ENCODE measurements around the gene GLRX5. TPM values are rescaled to one million over a fixed set of nuclear protein-coding genes. Genes with fewer than 3 reads are reported as not detected.
"Not testable (repeated sequence)": the region's sequence is repeated elsewhere in the genome, so short reads cannot be mapped to it uniquely, and the experiment has no call there.

GLRX5 gene
- total and polyA plus RNA-seq, 5 donors: 78.1 to 111 (median 78.7) TPM

- no peaks in the 10 kb centered on the region for H3K9me3 ChIP-seq (ENCODE audit: control insufficient read depth, low read length)
- H3K4me1 ChIP-seq (ENCODE audit: control insufficient read depth, insufficient read depth, low read length): peaks cover 17% of the 10 kb centered on the region
- no peaks in the 10 kb centered on the region for H3K27me3 ChIP-seq (ENCODE audit: control insufficient read depth, insufficient read depth)
- 77% methylated on average over 6 of the region's 6 CpGs for WGBS
- H3K4me3 ChIP-seq (ENCODE audit: low read length): no peak overlapping the region
- intact Hi-C loops (cut with DNase I): no loop called here
- H3K27ac ChIP-seq (ENCODE audit: low read length): no peak overlapping the region
- DNase-seq (no peak), ATAC-seq (no peak)
Measured at GRCh38 chr14:95509495-95509894, 25.4 kb upstream of the GLRX5 start.

- not testable (repeated sequence) for DNase-seq; H3K27ac ChIP-seq (ENCODE audit: low read length)
- WGBS: 77% methylated on average over 9 of the region's 9 CpGs
Measured at GRCh38 chr14:95510344-95510743, 24.5 kb upstream of the GLRX5 start.

GRCh38 chr14:95510804-95511203 lies 24.0 kb upstream of the GLRX5 start:
- H3K4me1 ChIP-seq (ENCODE audit: control insufficient read depth, insufficient read depth, low read length): peaks cover 22% of the 10 kb centered on the region
- H3K27ac ChIP-seq (ENCODE audit: low read length): no peak overlapping the region
- intact Hi-C loops (cut with DNase I): no loop called here
- H3K9me3 ChIP-seq (ENCODE audit: control insufficient read depth, low read length): no peaks in the 10 kb centered on the region
- no peak overlapping the region for H3K4me3 ChIP-seq (ENCODE audit: low read length)
- no peaks in the 10 kb centered on the region for H3K27me3 ChIP-seq (ENCODE audit: control insufficient read depth, insufficient read depth)
- no peak for ATAC-seq
- DNase-seq: no peak
- 86% methylated on average over 5 of the region's 5 CpGs for WGBS

More at GRCh38 chr14:95510344-95510743, 24.5 kb upstream of the GLRX5 start:
- ATAC-seq; H3K9me3 ChIP-seq (ENCODE audit: control insufficient read depth, low read length); intact Hi-C loops (cut with DNase I); H3K4me3 ChIP-seq (ENCODE audit: low read length); H3K27me3 ChIP-seq (ENCODE audit: control insufficient read depth, insufficient read depth): not testable (repeated sequence)
- H3K4me1 ChIP-seq (ENCODE audit: control insufficient read depth, insufficient read depth, low read length): peaks cover 19% of the 10 kb centered on the region

DNA sequence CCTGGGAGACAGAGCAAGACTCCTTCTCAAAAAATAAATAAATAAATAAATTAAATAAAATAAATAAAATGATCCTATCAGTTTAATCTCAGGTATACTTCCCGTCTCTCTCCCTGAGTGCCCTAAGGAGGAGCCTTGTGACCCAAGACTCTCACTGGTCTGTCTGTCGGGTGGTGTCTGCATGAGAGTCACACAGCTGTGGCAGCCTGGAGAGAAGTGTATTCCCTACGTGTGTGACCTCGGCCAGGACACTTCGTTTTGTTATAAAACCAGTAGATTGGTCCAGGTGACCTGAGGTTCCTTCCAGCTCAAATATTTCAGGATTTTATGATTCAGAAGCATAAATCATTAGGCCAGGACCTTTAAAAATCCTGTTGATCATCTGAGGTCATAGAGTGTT lies 23.2 kb upstream of the GLRX5 start:
- intact Hi-C loops (cut with DNase I): no loop called here
- no peak for DNase-seq
- peaks cover 23% of the 10 kb centered on the region for H3K4me1 ChIP-seq (ENCODE audit: control insufficient read depth, insufficient read depth, low read length)
- no peaks in the 10 kb centered on the region for H3K27me3 ChIP-seq (ENCODE audit: control insufficient read depth, insufficient read depth)
- H3K4me3 ChIP-seq (ENCODE audit: low read length): no peak overlapping the region
- 88% methylated on average over 5 of the region's 5 CpGs for WGBS
- H3K9me3 ChIP-seq (ENCODE audit: control insufficient read depth, low read length): no peaks in the 10 kb centered on the region
- no peak for ATAC-seq
- no peak overlapping the region for H3K27ac ChIP-seq (ENCODE audit: low read length)

DNA sequence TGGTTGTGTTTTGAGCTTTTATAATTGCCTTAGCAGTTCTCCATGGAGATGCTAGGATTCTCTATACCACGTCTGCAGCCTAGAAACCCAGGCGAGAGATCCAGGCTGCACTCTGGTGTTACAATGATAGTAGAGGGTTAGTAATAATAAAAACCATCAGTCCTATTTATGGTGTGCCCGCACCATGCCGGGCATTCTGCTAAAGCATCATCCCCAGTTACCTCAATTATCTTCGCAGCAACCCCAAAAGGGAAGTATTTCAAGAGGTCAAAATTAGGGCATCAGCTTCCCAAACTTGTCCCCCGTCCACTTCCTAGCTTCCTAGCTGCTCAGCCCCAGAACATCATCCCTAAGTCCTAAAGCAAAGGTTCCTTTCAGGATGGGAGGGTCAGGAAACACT lies 21.6 kb upstream of the GLRX5 start:
- Histone ChIP-seq H3K4me3 (ENCODE audit: low read length) (no peak overlapping the region), H3K4me1 (ENCODE audit: control insufficient read depth, insufficient read depth, low read length) (peaks cover 27% of the 10 kb centered on the region), H3K27me3 (ENCODE audit: control insufficient read depth, insufficient read depth) (no peaks in the 10 kb centered on the region), H3K9me3 (ENCODE audit: control insufficient read depth, low read length) (no peaks in the 10 kb centered on the region), H3K27ac (ENCODE audit: low read length) (no peak overlapping the region)
- DNase-seq (no peak), ATAC-seq (no peak)
- 63% methylated on average over 6 of the region's 6 CpGs for WGBS
- intact Hi-C loops (cut with DNase I): no loop called here

DNA sequence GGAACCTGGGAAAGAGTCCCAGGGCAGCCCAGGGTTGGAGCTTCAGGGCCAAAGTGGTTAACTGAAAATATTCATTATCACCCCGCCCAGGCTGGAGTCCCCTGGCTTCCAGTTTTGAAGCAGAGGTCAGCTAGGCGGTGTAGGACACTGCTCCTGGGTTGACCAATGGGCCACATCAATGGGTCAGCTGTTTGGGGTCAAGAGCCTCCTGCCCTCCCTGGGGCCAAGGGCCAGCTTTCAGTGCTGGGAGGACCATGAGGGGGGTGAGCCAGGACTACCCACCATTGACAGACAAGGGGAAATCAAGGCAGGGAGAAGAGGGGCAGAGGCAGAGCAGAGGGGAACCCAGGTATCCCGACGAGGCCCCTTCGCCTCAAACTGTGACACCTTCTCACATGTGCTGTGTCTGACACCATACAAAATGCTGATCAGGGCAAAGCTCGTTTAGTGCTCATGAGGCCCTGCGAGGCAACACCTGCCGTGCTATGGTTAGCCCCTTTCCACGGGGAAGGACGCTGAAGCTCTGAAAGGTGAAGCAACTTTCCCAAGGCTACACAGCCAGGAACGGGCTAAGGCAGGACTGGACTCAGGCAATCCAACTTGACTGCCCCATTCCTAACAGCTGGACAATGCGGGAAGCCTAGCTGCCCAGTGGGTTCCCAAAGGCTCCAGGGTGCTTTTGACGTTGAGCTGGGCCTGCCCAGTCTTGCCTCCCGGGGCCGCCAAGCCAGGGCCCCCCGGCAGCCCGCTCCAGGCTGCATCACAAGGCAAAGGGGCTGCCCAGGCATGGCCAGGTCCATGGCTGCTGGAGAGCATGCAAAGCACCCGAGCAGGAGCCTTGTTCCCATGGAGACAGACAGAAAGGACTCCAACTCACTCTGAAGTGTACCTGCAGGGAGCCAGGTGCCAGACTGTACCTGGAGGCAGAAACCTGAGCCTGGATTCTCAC lies 20.4 kb upstream of the GLRX5 start:
- intact Hi-C loops (cut with DNase I): no loop called here
- peak overlapping the region; percentile 62 for H3K27ac ChIP-seq (ENCODE audit: low read length)
- no peaks in the 10 kb centered on the region for H3K27me3 ChIP-seq (ENCODE audit: control insufficient read depth, insufficient read depth)
- H3K4me1 ChIP-seq (ENCODE audit: control insufficient read depth, insufficient read depth, low read length): peaks cover 29% of the 10 kb centered on the region
- no peaks in the 10 kb centered on the region for H3K9me3 ChIP-seq (ENCODE audit: control insufficient read depth, low read length)
- WGBS: 74% methylated on average over 18 of the region's 18 CpGs
- peak overlapping the region; percentile 77 for H3K4me3 ChIP-seq (ENCODE audit: low read length)
- DNase-seq (peak in 2 of 3 donors; percentile 61 to 67), ATAC-seq (no peak)

DNA sequence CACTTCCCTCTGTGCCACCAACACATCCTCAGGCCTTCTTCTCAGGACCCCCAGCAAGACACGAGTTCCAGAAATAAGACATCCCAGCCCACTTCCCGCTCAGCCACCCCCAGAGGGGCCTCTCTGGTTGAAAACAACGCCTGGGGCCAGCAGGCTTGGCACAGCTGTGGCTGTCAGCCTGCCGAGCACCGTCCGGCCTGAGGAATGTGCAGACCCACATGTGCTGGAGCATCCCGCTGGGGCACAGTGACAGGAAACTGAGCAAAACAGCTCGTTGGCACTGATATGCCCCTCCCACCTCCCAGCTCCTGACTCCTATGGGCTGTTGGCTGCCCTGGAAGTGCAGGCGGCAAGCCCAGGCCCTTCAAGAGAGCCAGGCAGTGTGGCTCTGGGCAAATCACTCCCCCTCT lies 19.8 kb upstream of the GLRX5 start:
- peak; percentile 22 to 58 for ATAC-seq
- Histone ChIP-seq H3K4me1 (ENCODE audit: control insufficient read depth, insufficient read depth, low read length) (peaks cover 29% of the 10 kb centered on the region), H3K27ac (ENCODE audit: low read length) (peak overlapping the region; percentile 62), H3K4me3 (ENCODE audit: low read length) (peak overlapping the region; percentile 77), H3K9me3 (ENCODE audit: control insufficient read depth, low read length) (no peaks in the 10 kb centered on the region), H3K27me3 (ENCODE audit: control insufficient read depth, insufficient read depth) (no peaks in the 10 kb centered on the region)
- DNase-seq: peak; percentile 59 to 91 (median 90)
- 11% methylated on average over 9 of the region's 9 CpGs for WGBS
- intact Hi-C loops (cut with DNase I): no loop called here

DNA sequence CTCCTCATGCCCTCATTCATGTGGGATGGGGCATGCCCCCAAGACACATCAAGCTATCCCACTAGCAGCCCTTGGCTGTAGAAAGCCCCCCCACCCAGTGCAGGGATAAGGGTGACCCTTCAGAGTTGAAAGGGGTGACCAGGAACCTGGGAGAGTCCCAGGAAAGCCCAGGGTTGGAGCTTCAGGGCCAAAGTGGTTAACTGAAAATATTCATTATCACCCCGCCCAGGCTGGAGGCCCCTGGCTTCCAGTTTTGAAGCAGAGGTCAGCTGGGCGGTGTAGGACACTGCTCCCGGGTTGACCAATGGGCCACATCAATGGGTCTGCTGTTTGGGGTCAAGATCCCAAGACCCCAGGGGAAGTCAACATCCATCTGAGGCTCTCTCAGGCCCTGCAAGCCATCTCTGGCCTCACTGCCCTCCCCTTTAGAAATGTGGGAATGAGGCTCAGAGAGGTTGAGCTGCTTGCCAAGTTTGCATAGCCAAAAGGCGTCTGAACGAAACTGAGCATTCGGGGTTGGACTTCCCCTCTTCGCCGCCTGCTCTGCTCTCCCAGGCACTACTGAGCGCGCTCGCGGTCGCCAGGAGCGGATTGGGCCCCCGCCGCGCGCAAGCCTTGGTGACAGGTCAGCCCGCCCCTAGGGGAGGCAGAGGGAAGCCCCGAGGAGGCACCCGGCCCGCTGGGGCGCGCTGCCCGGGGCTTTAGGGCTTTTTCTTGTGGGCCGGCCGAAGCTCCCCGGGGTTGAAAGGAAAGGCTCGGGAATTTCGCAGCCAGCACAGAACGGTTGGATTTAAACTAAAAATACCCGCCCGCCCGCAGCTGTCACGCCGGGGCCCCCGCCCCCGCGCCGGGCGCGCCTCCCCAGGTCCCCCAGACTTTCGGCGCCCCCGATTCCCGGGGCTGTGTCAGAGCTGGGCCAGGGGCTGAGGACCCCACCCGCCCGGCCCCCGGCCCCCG lies 19.0 kb upstream of the GLRX5 start:
- intact Hi-C loops (cut with DNase I): no loop called here

DNA sequence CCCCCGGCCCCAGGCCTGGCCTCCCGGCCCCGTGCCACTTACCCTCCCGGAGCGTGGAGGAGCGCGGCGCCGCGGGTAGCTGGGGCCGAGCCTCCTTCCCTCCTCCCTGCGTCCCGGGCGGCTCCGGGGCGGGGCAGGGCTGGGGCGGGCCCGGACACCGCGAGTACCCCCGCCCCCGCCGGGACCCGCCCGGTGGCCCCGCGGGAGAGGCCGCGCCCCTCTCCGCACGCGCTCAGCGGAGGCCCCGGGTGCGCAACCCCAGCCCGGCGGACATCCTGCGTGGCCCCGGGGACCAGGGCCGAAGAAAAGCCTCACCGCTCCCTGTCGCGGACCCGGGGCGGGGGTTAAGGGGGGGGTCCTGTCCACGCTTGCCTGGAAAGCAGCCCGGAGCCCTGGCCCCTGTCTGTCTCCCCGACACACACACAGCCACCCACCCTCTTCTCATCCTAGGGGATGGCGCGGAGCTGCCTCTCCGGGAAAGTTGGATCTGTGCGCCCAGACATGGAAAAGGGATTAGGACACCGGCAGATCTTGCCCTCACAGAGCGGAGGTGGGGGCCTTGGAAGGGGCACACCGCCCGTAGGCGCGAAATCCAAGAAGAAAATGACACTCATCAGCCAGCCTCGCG lies 18.2 kb upstream of the GLRX5 start, which contains the start of gene SYNE3:
Gene SYNE3 (minus strand): TSS at position 97 of the 628 bp plus-strand sequence. CDS start 40,829 bp downstream, outside the sequence.
- WGBS: 4% methylated on average over 60 of the region's 60 CpGs

More for the DNA sequence above, 19.0 kb upstream of the GLRX5 start:
- peaks cover 32% of the 10 kb centered on the region for H3K4me1 ChIP-seq (ENCODE audit: control insufficient read depth, insufficient read depth, low read length)
- H3K4me3 ChIP-seq (ENCODE audit: low read length): peak overlapping the region; percentile 77
- H3K27ac ChIP-seq (ENCODE audit: low read length): peak overlapping the region; percentile 58
- peak; percentile 79 to 92 (median 92) for DNase-seq
- no peaks in the 10 kb centered on the region for H3K9me3 ChIP-seq (ENCODE audit: control insufficient read depth, low read length)
- peak; percentile 64 to 66 for ATAC-seq
- 1% methylated on average over 50 of the region's 50 CpGs for WGBS
- H3K27me3 ChIP-seq (ENCODE audit: control insufficient read depth, insufficient read depth): no peaks in the 10 kb centered on the region

DNA sequence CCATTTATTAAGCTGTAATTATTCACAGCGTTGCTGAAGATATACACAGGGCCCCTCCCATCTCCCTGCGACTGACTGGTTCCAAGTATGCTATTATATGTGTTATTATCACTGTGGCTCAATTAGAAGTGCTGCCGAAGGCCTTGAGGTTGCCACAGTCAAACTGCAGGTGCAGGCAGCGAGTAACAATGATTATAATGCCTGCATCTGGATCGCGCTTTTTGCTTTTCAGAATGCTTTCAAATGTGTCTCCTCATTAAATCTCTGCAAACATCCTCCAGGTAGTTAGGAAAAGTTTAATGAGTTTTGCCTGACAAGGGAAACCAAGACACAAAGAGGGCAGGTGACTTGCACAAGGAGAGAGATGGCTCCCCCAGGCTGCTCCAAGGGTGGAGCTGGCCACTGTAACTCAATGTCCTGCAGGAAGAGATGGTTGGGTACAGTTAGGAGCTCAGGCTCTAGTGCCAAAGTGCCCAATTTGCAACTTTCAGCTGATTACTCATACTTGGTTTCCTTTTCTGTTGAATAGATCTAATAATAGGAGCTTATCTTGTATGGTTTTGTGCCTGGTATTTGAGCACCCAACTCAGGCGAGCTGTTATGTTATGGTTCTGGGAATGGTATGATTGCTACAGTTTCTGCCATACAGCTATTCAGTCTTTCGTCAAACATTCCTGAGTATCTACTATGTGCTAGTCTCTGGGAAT lies 16.7 kb upstream of the GLRX5 start:
- Histone ChIP-seq H3K9me3 (ENCODE audit: control insufficient read depth, low read length) (no peaks in the 10 kb centered on the region), H3K4me3 (ENCODE audit: low read length) (no peak overlapping the region), H3K4me1 (ENCODE audit: control insufficient read depth, insufficient read depth, low read length) (peaks cover 32% of the 10 kb centered on the region), H3K27ac (ENCODE audit: low read length) (peak overlapping the region; percentile 88), H3K27me3 (ENCODE audit: control insufficient read depth, insufficient read depth) (no peaks in the 10 kb centered on the region)
- DNase-seq (no peak), ATAC-seq (peak; percentile 1 to 6)
- intact Hi-C loops (cut with DNase I): no loop called here
- WGBS: 59% methylated on average over 8 of the region's 8 CpGs

More for the DNA sequence above, 18.2 kb upstream of the GLRX5 start, which contains the start of gene SYNE3:
- peak within 1 kb of the TSS; percentile 88 for H3K27ac ChIP-seq (ENCODE audit: low read length)
- intact Hi-C loops (cut with DNase I): no loop called here
- ATAC-seq (peak; percentile 83 to 86), DNase-seq (peak; percentile 83 to 91 (median 91))
- no peaks in the 10 kb centered on the region for H3K9me3 ChIP-seq (ENCODE audit: control insufficient read depth, low read length)
- peak within 1 kb of the TSS; percentile 77 for H3K4me3 ChIP-seq (ENCODE audit: low read length)
- peaks cover 32% of the 10 kb centered on the region for H3K4me1 ChIP-seq (ENCODE audit: control insufficient read depth, insufficient read depth, low read length)
- H3K27me3 ChIP-seq (ENCODE audit: control insufficient read depth, insufficient read depth): no peaks in the 10 kb centered on the region
